ENCODE results near the gene SERPINA5. TPM values are rescaled to one million over a fixed set of nuclear protein-coding genes. Genes with fewer than 3 reads are reported as not detected.

SERPINA5 gene
- polyA plus RNA-seq, 1 donor from 2014 or later = not detected

DNA sequence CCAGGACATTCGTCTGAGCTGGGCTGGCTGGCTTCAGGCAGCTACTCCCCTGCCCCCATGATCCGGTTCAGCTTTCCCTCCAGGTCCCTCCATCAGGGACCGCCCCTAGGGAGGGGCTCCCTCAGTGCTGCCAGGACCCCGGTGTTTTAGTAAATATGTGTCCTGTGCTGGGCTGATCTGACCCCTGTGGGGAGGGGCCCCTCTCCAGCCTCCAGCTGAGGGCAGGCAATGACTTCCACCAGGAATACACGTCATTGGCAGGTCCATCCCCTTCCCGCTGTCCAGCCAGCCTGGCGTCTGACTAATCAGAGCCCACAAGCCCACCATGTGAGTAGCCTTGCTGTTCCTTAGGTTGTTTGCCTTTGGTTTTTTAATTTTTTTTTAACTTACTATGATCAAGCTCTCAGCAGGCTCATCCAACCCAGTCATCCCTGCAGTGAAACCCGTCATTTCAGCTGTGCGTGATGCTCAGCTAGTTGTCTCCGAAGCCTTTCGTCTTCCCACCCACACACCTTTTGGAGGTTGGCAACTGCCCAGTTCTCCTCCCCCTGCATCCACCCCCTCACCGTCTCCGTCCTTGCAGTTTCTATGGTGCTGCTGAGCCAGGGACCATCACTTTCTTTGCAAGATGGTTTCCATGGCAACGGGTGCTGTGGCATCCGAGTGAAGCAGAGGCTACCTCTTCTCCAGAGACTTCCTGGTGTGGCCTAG lies 35.9 kb upstream of the SERPINA5 start:
- H3K9me2 ChIP-seq (ENCODE audit: insufficient read depth, low read length) = no peaks in the 10 kb centered on the region
- TF ChIP-seq TAF1 (IDR thresholded peaks at IDR 0.05; ENCODE audit: low read depth) (no peak), RAD21 (conservative IDR thresholded peaks at IDR 0.05) (no peak), POLR2AphosphoS5 (IDR thresholded peaks at IDR 0.05) (no peak)
- peak overlapping the region; percentile 20 for H3K4me3 ChIP-seq (ENCODE audit: low read length)
- H4K20me1 ChIP-seq (ENCODE audit: insufficient read depth) = no peaks in the 10 kb centered on the region
- H2AFZ ChIP-seq (ENCODE audit: low read depth, low read length) = no peak overlapping the region
- H3F3A ChIP-seq (ENCODE audit: insufficient read depth, low read length, poor library complexity, severe bottlenecking) = no peaks in the 10 kb centered on the region
- H3K9ac ChIP-seq (ENCODE audit: low read length) = no peak overlapping the region
- H3K4me2 ChIP-seq (ENCODE audit: low read length) = no peak overlapping the region
- H3K36me3 ChIP-seq (ENCODE audit: insufficient read depth, low read length) = no peaks in the 10 kb centered on the region
- H3K27ac ChIP-seq (ENCODE audit: low read length) = no peak overlapping the region
- H3K79me2 ChIP-seq (replicated peaks; ENCODE audit: insufficient read depth, low read length) = no peaks in the 10 kb centered on the region
- no peaks in the 10 kb centered on the region for H3K27me3 ChIP-seq (ENCODE audit: insufficient read depth, low read depth, low read length)
- no peaks in the 10 kb centered on the region for H3K9me3 ChIP-seq (ENCODE audit: low read length)

DNA sequence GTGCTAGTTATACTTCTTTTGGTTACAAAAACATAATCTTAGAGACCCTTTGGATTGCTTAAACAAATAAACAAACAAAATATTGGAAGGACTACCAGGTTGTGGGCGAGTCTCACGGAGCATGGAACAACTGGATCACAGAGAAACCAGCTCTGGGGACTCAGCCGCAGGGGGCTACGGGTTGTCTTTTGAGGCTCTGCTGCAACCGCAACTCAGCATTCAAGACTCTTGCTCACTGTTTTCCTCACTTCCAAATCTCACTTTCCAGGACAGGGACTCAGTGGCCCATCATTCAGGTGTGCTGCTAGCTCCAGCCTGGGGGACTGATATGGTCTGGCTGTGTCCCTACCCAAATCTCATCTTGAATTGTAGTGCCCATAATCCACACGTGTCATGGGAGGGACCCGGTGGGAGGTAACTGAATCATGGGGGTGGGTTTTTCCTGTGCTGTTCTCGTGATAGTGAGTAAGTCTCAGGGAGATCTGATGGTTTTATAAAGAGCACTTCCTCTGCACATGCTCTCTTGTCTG lies 34.0 kb upstream of the SERPINA5 start:
- Histone ChIP-seq H4K20me1 (ENCODE audit: insufficient read depth) (no peaks in the 10 kb centered on the region), H3F3A (ENCODE audit: insufficient read depth, low read length, poor library complexity, severe bottlenecking) (no peaks in the 10 kb centered on the region), H3K4me3 (ENCODE audit: low read length) (no peak overlapping the region), H3K36me3 (ENCODE audit: insufficient read depth, low read length) (no peaks in the 10 kb centered on the region), H3K4me2 (ENCODE audit: low read length) (no peak overlapping the region), H3K79me2 (replicated peaks; ENCODE audit: insufficient read depth, low read length) (no peaks in the 10 kb centered on the region), H3K27me3 (ENCODE audit: insufficient read depth, low read depth, low read length) (no peaks in the 10 kb centered on the region), H3K27ac (ENCODE audit: low read length) (no peak overlapping the region), H3K9me3 (ENCODE audit: low read length) (no peaks in the 10 kb centered on the region), H3K9ac (ENCODE audit: low read length) (no peak overlapping the region), H3K9me2 (ENCODE audit: insufficient read depth, low read length) (no peaks in the 10 kb centered on the region), H2AFZ (ENCODE audit: low read depth, low read length) (no peak overlapping the region)
- no peak for TF ChIP-seq POLR2AphosphoS5 (IDR thresholded peaks at IDR 0.05)
- no peak for TF ChIP-seq SMC3 (conservative IDR thresholded peaks at IDR 0.05; ENCODE audit: poor library complexity)
- TF ChIP-seq, protein P1, sequence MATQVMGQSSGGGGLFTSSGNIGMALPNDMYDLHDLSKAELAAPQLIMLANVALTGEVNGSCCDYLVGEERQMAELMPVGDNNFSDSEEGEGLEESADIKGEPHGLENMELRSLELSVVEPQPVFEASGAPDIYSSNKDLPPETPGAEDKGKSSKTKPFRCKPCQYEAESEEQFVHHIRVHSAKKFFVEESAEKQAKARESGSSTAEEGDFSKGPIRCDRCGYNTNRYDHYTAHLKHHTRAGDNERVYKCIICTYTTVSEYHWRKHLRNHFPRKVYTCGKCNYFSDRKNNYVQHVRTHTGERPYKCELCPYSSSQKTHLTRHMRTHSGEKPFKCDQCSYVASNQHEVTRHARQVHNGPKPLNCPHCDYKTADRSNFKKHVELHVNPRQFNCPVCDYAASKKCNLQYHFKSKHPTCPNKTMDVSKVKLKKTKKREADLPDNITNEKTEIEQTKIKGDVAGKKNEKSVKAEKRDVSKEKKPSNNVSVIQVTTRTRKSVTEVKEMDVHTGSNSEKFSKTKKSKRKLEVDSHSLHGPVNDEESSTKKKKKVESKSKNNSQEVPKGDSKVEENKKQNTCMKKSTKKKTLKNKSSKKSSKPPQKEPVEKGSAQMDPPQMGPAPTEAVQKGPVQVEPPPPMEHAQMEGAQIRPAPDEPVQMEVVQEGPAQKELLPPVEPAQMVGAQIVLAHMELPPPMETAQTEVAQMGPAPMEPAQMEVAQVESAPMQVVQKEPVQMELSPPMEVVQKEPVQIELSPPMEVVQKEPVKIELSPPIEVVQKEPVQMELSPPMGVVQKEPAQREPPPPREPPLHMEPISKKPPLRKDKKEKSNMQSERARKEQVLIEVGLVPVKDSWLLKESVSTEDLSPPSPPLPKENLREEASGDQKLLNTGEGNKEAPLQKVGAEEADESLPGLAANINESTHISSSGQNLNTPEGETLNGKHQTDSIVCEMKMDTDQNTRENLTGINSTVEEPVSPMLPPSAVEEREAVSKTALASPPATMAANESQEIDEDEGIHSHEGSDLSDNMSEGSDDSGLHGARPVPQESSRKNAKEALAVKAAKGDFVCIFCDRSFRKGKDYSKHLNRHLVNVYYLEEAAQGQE (IDR thresholded peaks at IDR 0.05; ENCODE audit: borderline replicate concordance) = no peak
- TF ChIP-seq EZH2 (IDR thresholded peaks at IDR 0.05; ENCODE audit: borderline replicate concordance, insufficient read depth, low read length, poor library complexity, severe bottlenecking) = no peak
- no peak for TF ChIP-seq EP300 (conservative IDR thresholded peaks at IDR 0.05; ENCODE audit: poor library complexity, severe bottlenecking)
- TF ChIP-seq RAD21 (conservative IDR thresholded peaks at IDR 0.05) = no peak
- TF ChIP-seq TAF1 (IDR thresholded peaks at IDR 0.05; ENCODE audit: low read depth) = no peak

DNA sequence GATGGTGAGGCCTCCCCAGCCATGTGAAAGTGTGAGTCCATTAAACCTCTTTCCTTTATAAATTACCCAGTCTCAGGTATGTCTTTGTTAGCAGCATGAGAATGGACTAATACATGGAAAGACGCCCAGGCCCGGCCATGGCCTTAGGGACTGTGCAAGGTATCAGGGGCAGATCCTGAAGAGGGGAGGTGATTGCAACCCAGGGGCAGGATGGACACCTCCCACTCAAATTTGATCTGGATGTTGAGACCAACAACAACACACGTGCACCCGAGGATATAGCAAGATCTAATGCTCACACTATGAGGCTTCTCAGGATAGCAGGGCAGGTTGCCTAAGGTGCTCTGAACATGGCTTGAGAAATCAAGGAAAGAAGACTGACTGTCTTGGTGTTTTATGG lies 33.5 kb upstream of the SERPINA5 start:
- Histone ChIP-seq H3K79me2 (replicated peaks; ENCODE audit: insufficient read depth, low read length) (no peaks in the 10 kb centered on the region), H3K4me3 (ENCODE audit: low read length) (no peak overlapping the region), H3K27ac (ENCODE audit: low read length) (no peak overlapping the region), H2AFZ (ENCODE audit: low read depth, low read length) (no peak overlapping the region), H3K9me2 (ENCODE audit: insufficient read depth, low read length) (no peaks in the 10 kb centered on the region), H3K9me3 (ENCODE audit: low read length) (no peaks in the 10 kb centered on the region), H3K36me3 (ENCODE audit: insufficient read depth, low read length) (no peaks in the 10 kb centered on the region), H3K27me3 (ENCODE audit: insufficient read depth, low read depth, low read length) (no peaks in the 10 kb centered on the region), H3K4me2 (ENCODE audit: low read length) (no peak overlapping the region), H3F3A (ENCODE audit: insufficient read depth, low read length, poor library complexity, severe bottlenecking) (no peaks in the 10 kb centered on the region), H3K9ac (ENCODE audit: low read length) (no peak overlapping the region), H4K20me1 (ENCODE audit: insufficient read depth) (no peaks in the 10 kb centered on the region)
- TF ChIP-seq POLR2AphosphoS5 (IDR thresholded peaks at IDR 0.05) (no peak), TAF1 (IDR thresholded peaks at IDR 0.05; ENCODE audit: low read depth) (no peak)
- TF ChIP-seq, protein P2, sequence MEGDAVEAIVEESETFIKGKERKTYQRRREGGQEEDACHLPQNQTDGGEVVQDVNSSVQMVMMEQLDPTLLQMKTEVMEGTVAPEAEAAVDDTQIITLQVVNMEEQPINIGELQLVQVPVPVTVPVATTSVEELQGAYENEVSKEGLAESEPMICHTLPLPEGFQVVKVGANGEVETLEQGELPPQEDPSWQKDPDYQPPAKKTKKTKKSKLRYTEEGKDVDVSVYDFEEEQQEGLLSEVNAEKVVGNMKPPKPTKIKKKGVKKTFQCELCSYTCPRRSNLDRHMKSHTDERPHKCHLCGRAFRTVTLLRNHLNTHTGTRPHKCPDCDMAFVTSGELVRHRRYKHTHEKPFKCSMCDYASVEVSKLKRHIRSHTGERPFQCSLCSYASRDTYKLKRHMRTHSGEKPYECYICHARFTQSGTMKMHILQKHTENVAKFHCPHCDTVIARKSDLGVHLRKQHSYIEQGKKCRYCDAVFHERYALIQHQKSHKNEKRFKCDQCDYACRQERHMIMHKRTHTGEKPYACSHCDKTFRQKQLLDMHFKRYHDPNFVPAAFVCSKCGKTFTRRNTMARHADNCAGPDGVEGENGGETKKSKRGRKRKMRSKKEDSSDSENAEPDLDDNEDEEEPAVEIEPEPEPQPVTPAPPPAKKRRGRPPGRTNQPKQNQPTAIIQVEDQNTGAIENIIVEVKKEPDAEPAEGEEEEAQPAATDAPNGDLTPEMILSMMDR (IDR thresholded peaks at IDR 0.05; ENCODE audit: poor library complexity, severe bottlenecking) = no peak
